B cell (primary cell): ENCODE results near the gene VCX. TPM values are rescaled to one million over a fixed set of nuclear protein-coding genes. Genes with fewer than 3 reads are reported as not detected.

Source experiments
- ATAC-seq: fragments of 200-7000 bp; cut with Tn5 transposase; one replicate; pipeline ENCODE4 v1.10.0; 2021; ENCODE audit warnings: low read depth, mild to moderate bottlenecking, moderate number of reproducible peaks, moderate library complexity
- CTCF ChIA-PET: fragments of 350-600 bp; sonication (Branson Sonifier 250); formaldehyde crosslinking; loops from one replicate; lab custom pipeline; 2021; ENCODE audit warnings: antibody characterized with exemption, inconsistent platforms; lab: Charles Lee
- POLR2A ChIA-PET: fragments of 350-600 bp; sonication (Branson Sonifier 250); formaldehyde crosslinking; loops from one replicate; lab custom pipeline; 2021; ENCODE audit warnings: antibody characterized with exemption; lab: Charles Lee
- DNase-seq: peaks from one replicate; pipeline ENCODE4 v3.0.0; 2013
- H2AFZ ChIP-seq: 2 replicates; pipeline ENCODE4 v1.6.1; 2012; ENCODE audit warnings: mild to moderate bottlenecking, low read depth, low read length; ENCODE audit not compliant: insufficient read depth, poor library complexity, severe bottlenecking
- H3K27ac ChIP-seq, 2 donors: 1 replicate in 1 of 2; 2 replicates in 1 of 2; pipeline ENCODE4 v1.5.1; 2012 to 2013; ENCODE audit warnings: low read length in 2 of 2, mild to moderate bottlenecking in 2 of 2, moderate library complexity in 1 of 2
- H3K27me3 ChIP-seq, 4 experiments: fragments of 200-600 bp in 1 of 4; sonication (generic) in 1 of 4; replicated peaks in 1 of 4; 1 replicate in 2 of 4; 2 replicates in 2 of 4; pipeline versions ENCODE4 v1.6.1 to v1.7.0; 2013 to 2016; ENCODE audit warnings: low read length in 3 of 4, mild to moderate bottlenecking in 2 of 4, mixed read lengths in 1 of 4, moderate library complexity in 1 of 4; ENCODE audit not compliant: insufficient read depth in 4 of 4, control insufficient read depth in 3 of 4; ENCODE audit errors: control extremely low read depth in 1 of 4
- H3K36me3 ChIP-seq, 2 experiments: replicated peaks in 1 of 2; 1 replicate in 1 of 2; 2 replicates in 1 of 2; pipeline versions ENCODE4 v1.6.1 to v1.7.1; 2013; ENCODE audit warnings: low read length in 1 of 2; ENCODE audit not compliant: insufficient read depth in 2 of 2, control insufficient read depth in 1 of 2; ENCODE audit errors: control extremely low read depth in 1 of 2, extremely low read depth in 1 of 2
- H3K4me1 ChIP-seq, 2 donors: fragments of 200-600 bp in 1 of 2; sonication (generic) in 1 of 2; 1 replicate in 1 of 2; 2 replicates in 1 of 2; pipeline versions ENCODE4 v1.5.1 to v1.6.1; 2013 to 2017; ENCODE audit warnings: low read length in 2 of 2; ENCODE audit not compliant: control insufficient read depth in 2 of 2, insufficient read depth in 2 of 2
- H3K4me2 ChIP-seq: replicated peaks from 2 replicates; pipeline ENCODE3; 2012; ENCODE audit warnings: mild to moderate bottlenecking, low read depth, low read length; ENCODE audit not compliant: poor library complexity, severe bottlenecking
- H3K4me3 ChIP-seq, 5 experiments: fragments of 200-600 bp in 1 of 5; sonication (generic) in 1 of 5; 1 replicate in 3 of 5; 2 replicates in 2 of 5; pipeline versions ENCODE4 v1.5.1 to v1.7.0; 2011 to 2016; ENCODE audit warnings: low read length in 4 of 5, mild to moderate bottlenecking in 4 of 5, low read depth in 2 of 5, control low read depth in 1 of 5, moderate library complexity in 1 of 5; ENCODE audit not compliant: insufficient read depth in 1 of 5; ENCODE audit errors: control extremely low read depth in 1 of 5, extremely low read depth in 1 of 5
- H3K79me2 ChIP-seq: fragments of 200-600 bp; sonication (generic); one replicate; pipeline ENCODE4 v1.6.0; 2016; ENCODE audit warnings: low read length; ENCODE audit not compliant: control insufficient read depth, insufficient read depth
- H3K9ac ChIP-seq: fragments of 200-600 bp; sonication (generic); 2 replicates; pipeline ENCODE4 v1.6.1; 2017; ENCODE audit warnings: mild to moderate bottlenecking, low read length, moderate library complexity
- H3K9me3 ChIP-seq, 3 donors: one replicate each; pipeline versions ENCODE4 v1.6.1 to v1.7.1; 2013; ENCODE audit warnings: low read length in 2 of 3; ENCODE audit not compliant: control insufficient read depth in 2 of 3, insufficient read depth in 1 of 3; ENCODE audit errors: control extremely low read depth in 1 of 3
- H4K20me1 ChIP-seq: 2 replicates; pipeline ENCODE4 v1.6.0; 2012; ENCODE audit warnings: mild to moderate bottlenecking, low read length; ENCODE audit not compliant: insufficient read depth, control insufficient read depth, poor library complexity, severe bottlenecking
- H3K27ac Mint-ChIP-seq: one replicate; pipeline ENCODE4 v1.8.0; 2021; ENCODE audit warnings: mixed read lengths
- H3K27me3 Mint-ChIP-seq: one replicate; pipeline ENCODE4 v1.8.0; 2021; ENCODE audit warnings: mixed read lengths
- H3K4me1 Mint-ChIP-seq: one replicate; pipeline ENCODE4 v1.8.0; 2021; ENCODE audit warnings: mixed read lengths
- H3K4me3 Mint-ChIP-seq: one replicate; pipeline ENCODE4 v1.8.0; 2021; ENCODE audit warnings: mixed read lengths
- H3K9me3 Mint-ChIP-seq: one replicate; pipeline ENCODE4 v1.8.0; 2022; ENCODE audit warnings: mixed read lengths; ENCODE audit not compliant: insufficient read depth
- EZH2 ChIP-seq: IDR thresholded peaks from 2 replicates; pipeline ENCODE4 v1.6.1; 2012; ENCODE audit warnings: borderline replicate concordance, low read depth, mild to moderate bottlenecking, moderate library complexity, low read length; ENCODE audit not compliant: insufficient read depth, poor library complexity, severe bottlenecking
- WGBS: methylation state at CpG from one replicate; pipeline ENCODE4 v1.1.5; 2013; ENCODE audit warnings: missing lambda C conversion rate; ENCODE audit not compliant: insufficient coverage; 5-methylcytosine and 5-hydroxymethylcytosine counted together
- intact Hi-C: fragments of 100-400 bp; cut with micrococcal nuclease; formaldehyde crosslinking; loops from one replicate; pipeline ENCODE4 v1.10.0; 2022
- polyA plus RNA-seq: library from polyadenylated mRNA; depleted of rRNA; stranded (reverse); fragments of >200 nt; gene quantifications from 2 replicates; pipeline ENCODE4 v1.2.3, GENCODE V29; 2012
- total RNA-seq, 2 donors: library from RNA; stranded (reverse); fragments of 120-200 nt in 1 of 2; gene quantifications; 1 replicate in 1 of 2; 2 replicates in 1 of 2; pipeline versions ENCODE4 v1.2.3 to v1.2.4, GENCODE V29; 2013 to 2022
- TF ChIP-seq, protein P1 (sequence below): fragments of 200-600 bp; IDR thresholded peaks from one replicate; pipeline ENCODE4 v1.8.0; 2022; ENCODE audit warnings: antibody characterized with exemption, mild to moderate bottlenecking

Gene VCX
- total and polyA plus RNA-seq, 2 donors (not counting 1 experiment from before 2014, with no cell fraction given): not detected

DNA sequence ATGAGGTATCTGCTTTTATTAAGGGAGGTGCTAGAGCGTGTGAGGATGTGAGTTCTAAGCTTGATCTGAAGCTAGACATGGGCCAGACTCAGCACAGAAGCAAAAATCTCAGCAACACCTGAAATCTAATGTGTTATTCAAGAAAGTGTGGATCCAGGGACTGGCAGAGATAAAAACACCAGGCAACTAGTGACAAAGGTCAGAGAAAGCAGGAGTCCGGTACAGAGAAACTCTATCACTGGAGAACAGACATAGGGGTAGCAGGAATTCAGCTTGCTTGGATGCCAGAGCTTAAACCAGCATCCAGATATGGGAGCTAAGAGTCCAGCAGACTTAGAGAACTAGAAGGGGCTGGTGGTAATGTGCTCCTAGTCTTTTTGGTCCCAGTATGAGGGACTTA, 34.0 kb downstream of the VCX start:
- Histone ChIP-seq H3K4me2 (no peak overlapping the region), H3K4me3 (no peak overlapping the region), H3K9ac (no peak overlapping the region), H3K79me2 (no peaks in the 10 kb centered on the region), H3K36me3 (no peaks in the 10 kb centered on the region), H3K4me1 (no peaks in the 10 kb centered on the region), H2AFZ (no peak overlapping the region), H3K27ac (no peak overlapping the region), H4K20me1 (no peaks in the 10 kb centered on the region), H3K9me3 (no peaks in the 10 kb centered on the region), H3K27me3 (no peaks in the 10 kb centered on the region)
- H3K4me1 Mint-ChIP-seq: no peaks in the 10 kb centered on the region
- TF ChIP-seq, protein P1, sequence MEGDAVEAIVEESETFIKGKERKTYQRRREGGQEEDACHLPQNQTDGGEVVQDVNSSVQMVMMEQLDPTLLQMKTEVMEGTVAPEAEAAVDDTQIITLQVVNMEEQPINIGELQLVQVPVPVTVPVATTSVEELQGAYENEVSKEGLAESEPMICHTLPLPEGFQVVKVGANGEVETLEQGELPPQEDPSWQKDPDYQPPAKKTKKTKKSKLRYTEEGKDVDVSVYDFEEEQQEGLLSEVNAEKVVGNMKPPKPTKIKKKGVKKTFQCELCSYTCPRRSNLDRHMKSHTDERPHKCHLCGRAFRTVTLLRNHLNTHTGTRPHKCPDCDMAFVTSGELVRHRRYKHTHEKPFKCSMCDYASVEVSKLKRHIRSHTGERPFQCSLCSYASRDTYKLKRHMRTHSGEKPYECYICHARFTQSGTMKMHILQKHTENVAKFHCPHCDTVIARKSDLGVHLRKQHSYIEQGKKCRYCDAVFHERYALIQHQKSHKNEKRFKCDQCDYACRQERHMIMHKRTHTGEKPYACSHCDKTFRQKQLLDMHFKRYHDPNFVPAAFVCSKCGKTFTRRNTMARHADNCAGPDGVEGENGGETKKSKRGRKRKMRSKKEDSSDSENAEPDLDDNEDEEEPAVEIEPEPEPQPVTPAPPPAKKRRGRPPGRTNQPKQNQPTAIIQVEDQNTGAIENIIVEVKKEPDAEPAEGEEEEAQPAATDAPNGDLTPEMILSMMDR: no peak
- no peak for TF ChIP-seq EZH2
- no peak for ATAC-seq
- POLR2A ChIA-PET: no interaction called here
- intact Hi-C loops: no loop called here
- CTCF ChIA-PET: no interaction called here
- no peak for DNase-seq
- no CpG with 5 or more reads among the region's 2 CpGs for WGBS
- no peak overlapping the region for H3K4me3 Mint-ChIP-seq
- no peaks in the 10 kb centered on the region for H3K27me3 Mint-ChIP-seq
- no peaks in the 10 kb centered on the region for H3K9me3 Mint-ChIP-seq
- no peak overlapping the region for H3K27ac Mint-ChIP-seq

DNA sequence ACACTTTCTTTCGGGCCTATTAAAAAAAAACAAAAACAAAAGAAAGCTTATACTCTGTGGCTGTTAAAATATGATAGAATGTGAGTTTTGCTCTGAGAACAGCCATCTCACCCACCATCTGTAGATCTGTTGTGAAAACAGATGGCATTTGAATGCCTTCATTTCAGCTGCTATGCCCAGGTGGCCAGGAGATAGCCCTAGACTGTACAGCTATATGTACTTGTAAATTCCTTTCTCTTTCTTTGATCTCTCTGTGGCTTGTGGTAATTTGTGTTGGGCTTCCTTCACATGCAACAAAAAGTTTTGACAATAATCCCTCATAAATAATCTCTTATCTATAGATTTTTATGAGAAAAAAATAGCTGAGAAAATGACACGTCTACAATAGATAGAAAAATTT, 46.2 kb downstream of the VCX start:
- no peak for ATAC-seq
- CTCF ChIA-PET: no interaction called here
- no peak overlapping the region for H2AFZ ChIP-seq
- H3K9me3 Mint-ChIP-seq: no peaks in the 10 kb centered on the region
- WGBS: no CpG with 5 or more reads among the region's 2 CpGs
- H3K27ac Mint-ChIP-seq: no peak overlapping the region
- H4K20me1 ChIP-seq: no peaks in the 10 kb centered on the region
- intact Hi-C loops: no loop called here
- H3K4me3 Mint-ChIP-seq: no peak overlapping the region
- no peak overlapping the region for H3K9ac ChIP-seq
- H3K79me2 ChIP-seq: no peaks in the 10 kb centered on the region
- no peaks in the 10 kb centered on the region for H3K9me3 ChIP-seq
- H3K4me3 ChIP-seq: no peak overlapping the region
- no peaks in the 10 kb centered on the region for H3K4me1 Mint-ChIP-seq
- no peak overlapping the region for H3K27ac ChIP-seq
- no peak overlapping the region for H3K4me2 ChIP-seq
- POLR2A ChIA-PET: no interaction called here
- H3K36me3 ChIP-seq: no peaks in the 10 kb centered on the region
- no peaks in the 10 kb centered on the region for H3K27me3 ChIP-seq
- DNase-seq: no peak
- TF ChIP-seq EZH2: no peak
- TF ChIP-seq, protein P1: no peak
- H3K4me1 ChIP-seq: no peaks in the 10 kb centered on the region
- H3K27me3 Mint-ChIP-seq: no peaks in the 10 kb centered on the region
